IMR-90 (cell line): ENCODE measurements around the gene IVNS1ABP. TPM values are rescaled to one million over a fixed set of nuclear protein-coding genes. Genes with fewer than 3 reads are reported as not detected.

Experiments used
- ATAC-seq: fragments of 200-7000 bp; cut with Tn5 transposase; 2 replicates; pipeline ENCODE4 v1.9.1; 2020; ENCODE audit warnings: low read depth, mild to moderate bottlenecking, moderate library complexity
- BruUV-seq: library from RNA; stranded (reverse); fragments of 400-500 nt; replicated peaks from 2 replicates; lab custom pipeline; 2021; lab: Mats Ljungman, UMichigan
- CTCF ChIA-PET: fragments of 300-600 bp; formaldehyde crosslinking; extraction: SDS; loops from one replicate; lab custom pipeline; 2021; ENCODE audit warnings: antibody characterized with exemption; lab: Yijun Ruan, JAX
- POLR2A ChIA-PET: fragments of 300-600 bp; sonication (Branson Sonifier 250); formaldehyde crosslinking; loops from one replicate; lab custom pipeline; 2022; ENCODE audit warnings: antibody characterized with exemption; ENCODE audit not compliant: unreplicated experiment; lab: Charles Lee
- DNase-seq: peaks from one replicate; pipeline ENCODE4 v3.0.0; 2013
- H2AFZ ChIP-seq: replicated peaks from 2 replicates; pipeline ENCODE3; 2013; ENCODE audit warnings: low read length, mild to moderate bottlenecking; ENCODE audit not compliant: poor library complexity
- H2AK5ac ChIP-seq: 2 replicates; pipeline ENCODE4 v1.6.1; 2013; ENCODE audit warnings: low read depth, low read length, inconsistent platforms
- H2AK9ac ChIP-seq: replicated peaks from 2 replicates; pipeline ENCODE3; 2013; ENCODE audit warnings: mild to moderate bottlenecking, low read depth, low read length, moderate library complexity; ENCODE audit not compliant: poor library complexity
- H2BK120ac ChIP-seq: 2 replicates; pipeline ENCODE4 v1.6.1; 2013; ENCODE audit warnings: low read depth, low read length, inconsistent platforms
- H2BK15ac ChIP-seq: 3 replicates; pipeline ENCODE4 v1.6.1; 2013; ENCODE audit warnings: low read depth, low read length, inconsistent platforms
- H2BK20ac ChIP-seq: 2 replicates; pipeline ENCODE4 v1.6.1; 2013; ENCODE audit warnings: low read depth, mild to moderate bottlenecking, inconsistent platforms, low read length, moderate library complexity
- H2BK5ac ChIP-seq: 2 replicates; pipeline ENCODE4 v1.6.1; 2013; ENCODE audit warnings: mild to moderate bottlenecking, low read depth, low read length, inconsistent platforms; ENCODE audit not compliant: poor library complexity, severe bottlenecking
- H3K14ac ChIP-seq: replicated peaks from 2 replicates; pipeline ENCODE4 v1.6.1; 2013; ENCODE audit warnings: low read depth, low read length, inconsistent platforms
- H3K18ac ChIP-seq: 2 replicates; pipeline ENCODE4 v1.6.1; 2013; ENCODE audit warnings: low read depth, low read length, control low read depth
- H3K23ac ChIP-seq: 2 replicates; pipeline ENCODE4 v1.6.1; 2013; ENCODE audit warnings: low read depth, low read length, inconsistent platforms
- H3K27ac ChIP-seq: 2 replicates; pipeline ENCODE4 v1.5.1; 2013; ENCODE audit warnings: mild to moderate bottlenecking, control low read depth, low read length; ENCODE audit not compliant: insufficient read depth
- H3K27me3 ChIP-seq: 2 replicates; pipeline ENCODE4 v1.6.1; 2013; ENCODE audit warnings: low read length; ENCODE audit not compliant: control insufficient read depth, insufficient read depth
- H3K36me3 ChIP-seq: 2 replicates; pipeline ENCODE4 v1.6.1; 2013; ENCODE audit warnings: low read length, mixed read lengths; ENCODE audit not compliant: control insufficient read depth, insufficient read depth
- H3K4ac ChIP-seq: 2 replicates; pipeline ENCODE4 v1.6.1; 2013; ENCODE audit warnings: low read depth, low read length, inconsistent platforms
- H3K4me1 ChIP-seq: 2 replicates; pipeline ENCODE4 v1.6.1; 2013; ENCODE audit warnings: low read length, mixed read lengths; ENCODE audit not compliant: control insufficient read depth, insufficient read depth
- H3K4me2 ChIP-seq: 2 replicates; pipeline ENCODE4 v1.6.1; 2013; ENCODE audit warnings: low read depth, mild to moderate bottlenecking, control low read depth, low read length, moderate library complexity
- H3K4me3 ChIP-seq: 2 replicates; pipeline ENCODE4 v1.5.1; 2013; ENCODE audit warnings: low read depth, mild to moderate bottlenecking, control low read depth, low read length, moderate library complexity; ENCODE audit not compliant: insufficient read depth
- H3K56ac ChIP-seq: 2 replicates; pipeline ENCODE4 v1.6.1; 2013; ENCODE audit warnings: low read length, inconsistent platforms; ENCODE audit not compliant: insufficient read depth; ENCODE audit errors: extremely low read depth
- H3K79me1 ChIP-seq, 2 experiments: 2 replicates each; pipeline ENCODE4 v1.6.1; 2013; ENCODE audit warnings: low read length in 2 of 2, inconsistent platforms in 1 of 2, low read depth in 1 of 2
- H3K9ac ChIP-seq: 2 replicates; pipeline ENCODE4 v1.6.1; 2013; ENCODE audit warnings: low read depth, low read length, control low read depth
- H3K9me1 ChIP-seq: 2 replicates; pipeline ENCODE4 v1.6.1; 2013; ENCODE audit warnings: low read length, inconsistent platforms; ENCODE audit not compliant: insufficient read depth
- H3K9me3 ChIP-seq: 2 replicates; pipeline ENCODE4 v1.6.1; 2013; ENCODE audit warnings: low read length; ENCODE audit not compliant: control insufficient read depth, insufficient read depth
- H4K20me1 ChIP-seq: 2 replicates; pipeline ENCODE4 v1.6.1; 2013; ENCODE audit warnings: low read length, inconsistent platforms; ENCODE audit not compliant: insufficient read depth
- H4K5ac ChIP-seq: 2 replicates; pipeline ENCODE4 v1.6.1; 2013; ENCODE audit warnings: mild to moderate bottlenecking, low read depth, low read length, control low read depth
- H4K8ac ChIP-seq, 2 experiments: 2 replicates each; pipeline ENCODE4 v1.6.1; 2013; ENCODE audit warnings: low read depth in 2 of 2, low read length in 2 of 2, control low read depth in 1 of 2, inconsistent platforms in 1 of 2
- H4K91ac ChIP-seq: 2 replicates; pipeline ENCODE4 v1.6.1; 2013; ENCODE audit warnings: low read depth, low read length, inconsistent platforms; ENCODE audit not compliant: insufficient read depth
- POLR2A ChIP-seq: IDR thresholded peaks from 2 replicates; pipeline ENCODE4 v1.6.1; 2012; ENCODE audit warnings: mild to moderate bottlenecking, low read depth, low read length
- RAD21 ChIP-seq: IDR thresholded peaks from 2 replicates; pipeline ENCODE4 v1.6.1; 2012; ENCODE audit warnings: low read length, improper control_type of control experiment
- dilution Hi-C: fragments of 300-500 bp; cut with HindIII; formaldehyde crosslinking; loops from one replicate; pipeline ENCODE4 v1.14.3; 2018; ENCODE audit warnings: low sequenced_read_pairs; ENCODE audit not compliant: unreplicated experiment
- in situ Hi-C: fragments of 300-500 bp; cut with MboI; formaldehyde crosslinking; loops from 3 replicates; pipeline ENCODE4 v1.14.3; 2019; ENCODE audit warnings: low sequenced_read_pairs, inconsistent platforms, mixed read lengths
- intact Hi-C: fragments of 100-400 bp; cut with micrococcal nuclease; formaldehyde crosslinking; loops from 2 replicates; pipeline ENCODE4 v1.10.0; 2022
- polyA plus RNA-seq, 3 experiments: library from polyadenylated mRNA; depleted of rRNA; stranded (reverse); fragments of >200 nt; gene quantifications; 2 replicates each; pipeline ENCODE4 v1.2.3, GENCODE V29; 2012; ENCODE audit warnings: low replicate concordance in 1 of 3
- total RNA-seq: library from RNA; depleted of rRNA; stranded (reverse); fragments of >200 nt; gene quantifications from 2 replicates; pipeline ENCODE4 v1.2.3, GENCODE V29; 2012

IVNS1ABP gene
- total and polyA plus RNA-seq, 2 of the 4 experiments (the other 2 are of a cell fraction): 21.8 to 26.7 TPM

DNA sequence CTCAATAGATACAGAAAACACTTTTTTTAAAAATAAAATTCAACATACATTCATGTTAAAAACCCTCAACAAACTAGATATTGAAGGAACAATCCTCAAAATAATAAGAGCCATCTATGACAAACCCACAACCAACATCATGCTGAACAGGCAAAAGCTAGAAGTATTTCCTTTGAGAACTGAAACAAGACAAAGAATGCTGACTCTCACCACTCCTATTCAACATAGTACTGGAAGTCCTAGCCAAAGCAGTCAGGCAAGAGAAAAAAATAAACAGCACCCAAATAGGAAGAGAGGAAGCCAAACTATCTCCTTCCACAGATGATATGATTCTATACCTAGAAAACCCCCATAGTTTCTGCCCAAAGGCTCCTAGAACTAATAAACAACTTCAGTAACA is 46.2 kb upstream of the IVNS1ABP start:
- peaks cover 2% of the 10 kb centered on the region; the same call in 1 of the 2 replicates for H3K9me3 ChIP-seq
- H2BK5ac ChIP-seq: no peak overlapping the region
- in situ Hi-C loops: no loop called here
- no peak overlapping the region for H2AK5ac ChIP-seq
- ATAC-seq (no peak), DNase-seq (no peak)
- ChIA-PET CTCF (no interaction called here), POLR2A (no interaction called here)
- H3K9ac ChIP-seq: no peak overlapping the region
- TF ChIP-seq POLR2A (no peak), RAD21 (no peak)
- H3K56ac ChIP-seq: no peak overlapping the region
- H3K4me3 ChIP-seq: no peak overlapping the region
- no peak overlapping the region for H3K4ac ChIP-seq
- H3K18ac ChIP-seq: no peak overlapping the region
- H2BK20ac ChIP-seq: no peak overlapping the region
- no peak overlapping the region for H3K27ac ChIP-seq
- no peak overlapping the region for H2BK120ac ChIP-seq
- H3K9me1 ChIP-seq: no peaks in the 10 kb centered on the region
- H4K20me1 ChIP-seq: no peaks in the 10 kb centered on the region
- H2AFZ ChIP-seq: no peak overlapping the region
- dilution Hi-C loops: no loop called here
- no peaks in the 10 kb centered on the region for H3K27me3 ChIP-seq
- no peak overlapping the region for H4K8ac ChIP-seq
- no TSS peak for BruUV-seq
- no peak overlapping the region for H3K4me2 ChIP-seq
- H4K5ac ChIP-seq: no peak overlapping the region
- H3K4me1 ChIP-seq: no peaks in the 10 kb centered on the region
- no peak overlapping the region for H3K14ac ChIP-seq
- intact Hi-C loops: no loop called here
- H3K79me1 ChIP-seq: no peaks in the 10 kb centered on the region
- H2AK9ac ChIP-seq: no peak overlapping the region
- H3K23ac ChIP-seq: no peak overlapping the region
- H2BK15ac ChIP-seq: no peak overlapping the region
- no peaks in the 10 kb centered on the region for H3K36me3 ChIP-seq
- H4K91ac ChIP-seq: no peak overlapping the region
